ENCODE measurements around the gene CABP4.
A peak's percentile ranks its signal among the peaks of the same experiment; 100 is the strongest.

The CABP4 gene

GRCh38 chr11:67466962-67467771, 12.0 kb downstream of the CABP4 start:
- CTCF ChIA-PET = interaction anchor here (1.5 to 2.8 kb wide), 5 partner anchors 39 to 122 kb away, joined by 4 to 14 read pairs (median 7); no protein-coding TSS in a partner anchor
- POLR2A ChIA-PET = interaction anchor here (1.1 to 3.1 kb wide), 3 partner anchors 8 to 121 kb away, joined by 3 to 12 read pairs (median 8); partner anchors contain the start of gene PPP1CA
- H3K4me3 ChIP-seq (ENCODE audit: low read depth, low read length) = no peak overlapping the region; the same call in 1 of the 2 replicates
- TF ChIP-seq CTCF (IDR thresholded peaks at IDR 0.05; ENCODE audit: insufficient read depth, low read length, missing control alignments) = no peak
- no peak for DNase-seq (ENCODE audit: low read depth, low spot score)

- ChIA-PET POLR2A (interaction anchor here (1.0 to 3.1 kb wide), 4 partner anchors 9 to 122 kb away, joined by 3 to 12 read pairs (median 6); partner anchors contain the start of genes PPP1CA and PTPRCAP), CTCF (interaction anchor here (0.6 to 2.8 kb wide), 11 partner anchors 15 to 162 kb away, joined by 3 to 18 read pairs (median 4); partner anchors contain the start of genes AIP, NUDT8, PPP1CA and RPS6KB2)
- TF ChIP-seq CTCF (IDR thresholded peaks at IDR 0.05; ENCODE audit: insufficient read depth, low read length, missing control alignments) = no peak
- DNase-seq (ENCODE audit: low read depth, low spot score) = no peak
- peak overlapping the region; percentile 79 for H3K4me3 ChIP-seq (ENCODE audit: low read depth, low read length)
These were observed 12.9 kb downstream of the CABP4 start for GRCh38 chr11:67468056-67468455.

- TF ChIP-seq CTCF (IDR thresholded peaks at IDR 0.05; ENCODE audit: insufficient read depth, low read length, missing control alignments) = no peak
- ChIA-PET POLR2A (interaction anchor here (1.0 to 3.1 kb wide), 4 partner anchors 9 to 122 kb away, joined by 3 to 12 read pairs (median 6); partner anchors contain the start of genes PPP1CA and PTPRCAP), CTCF (interaction anchor here (0.6 to 2.8 kb wide), 11 partner anchors 15 to 162 kb away, joined by 3 to 18 read pairs (median 4); partner anchors contain the start of genes AIP, NUDT8, PPP1CA and RPS6KB2)
- H3K4me3 ChIP-seq (ENCODE audit: low read depth, low read length) = peak overlapping the region; percentile 79
- no peak for DNase-seq (ENCODE audit: low read depth, low spot score)
These were observed 13.3 kb downstream of the CABP4 start for GRCh38 chr11:67468456-67468758.

GRCh38 chr11:67468759-67469507, 13.8 kb downstream of the CABP4 start, which contains the start of gene TMEM134:
Gene TMEM134, minus strand, starts transcription at chr11:67469251. Its CDS starts 59 bp downstream, at chr11:67469192.
- ChIA-PET POLR2A (interaction anchor here (1.0 to 3.1 kb wide), 4 partner anchors 10 to 123 kb away, joined by 3 to 12 read pairs (median 6); partner anchors contain the start of genes PPP1CA and PTPRCAP), CTCF (interaction anchor here (0.6 to 2.8 kb wide), 10 partner anchors 14 to 161 kb away, joined by 3 to 18 read pairs (median 4); partner anchors contain the start of genes AIP, NUDT8, PPP1CA and RPS6KB2)
- TF ChIP-seq CTCF (IDR thresholded peaks at IDR 0.05; ENCODE audit: insufficient read depth, low read length, missing control alignments) = peak; percentile 71
- H3K4me3 ChIP-seq (ENCODE audit: low read depth, low read length) = peak within 1 kb of the TSS; percentile 79
- peak; percentile 19 for DNase-seq (ENCODE audit: low read depth, low spot score)

GRCh38 chr11:67469508-67469811, 14.3 kb downstream of the CABP4 start:
- POLR2A ChIA-PET = interaction anchor here (3.1 kb wide), 1 partner anchor 68 kb away, joined by 12 read pairs; the partner anchor contains the start of gene PPP1CA
- CTCF ChIA-PET = interaction anchor here (0.6 to 2.8 kb wide), 3 partner anchors 68 to 124 kb away, joined by 4 to 18 read pairs (median 14); partner anchors contain the start of gene PPP1CA
- DNase-seq (ENCODE audit: low read depth, low spot score) = no peak
- H3K4me3 ChIP-seq (ENCODE audit: low read depth, low read length) = peak overlapping the region; percentile 69
- no peak for TF ChIP-seq CTCF (IDR thresholded peaks at IDR 0.05; ENCODE audit: insufficient read depth, low read length, missing control alignments)
